Erythroblast (primary cell): ENCODE results near the gene DENND2A.

Source experiments
- GATA1 ChIP-seq: IDR thresholded peaks from 2 replicates; pipeline ENCODE4 v1.6.1; 2011; ENCODE audit warnings: low read depth, mild to moderate bottlenecking, control low read depth, low read length, moderate library complexity
- POLR2A ChIP-seq: IDR thresholded peaks from 2 replicates; pipeline ENCODE4 v1.6.1; 2011; ENCODE audit warnings: mild to moderate bottlenecking, low read length

GRCh38 chr7:140501966-140502365 lies 138.6 kb downstream of the DENND2A start:
- TF ChIP-seq POLR2A (no peak), GATA1 (no peak)
